ENCODE data around the gene ARSK. TPM values are rescaled to one million over a fixed set of nuclear protein-coding genes. Genes with fewer than 3 reads are reported as not detected.

ARSK gene
- total RNA-seq, 1 donor from 2014 or later = 5.9 TPM

- DNase-seq (ENCODE audit: low spot score) = no peak
Measured at GRCh38 chr5:95647886-95648860, 93.3 kb downstream of the ARSK start.

GRCh38 chr5:95649274-95649673, 94.4 kb downstream of the ARSK start:
- no peak for DNase-seq (ENCODE audit: low spot score)

GRCh38 chr5:95649842-95650620, 95.1 kb downstream of the ARSK start:
- no peak for DNase-seq (ENCODE audit: low spot score)

- no peak for DNase-seq (ENCODE audit: low spot score)
Measured at GRCh38 chr5:95652849-95653248, 97.9 kb downstream of the ARSK start.

- no peak for DNase-seq (ENCODE audit: low spot score)
Measured at GRCh38 chr5:95654196-95654595, 99.3 kb downstream of the ARSK start.

Other genes with a start within 250 kb of the ARSK start
- gene FAM81B, start 163.7 kb upstream of the ARSK start, total RNA-seq = not detected
- gene SKIC3, start 124 bp upstream of the ARSK start, total RNA-seq = 57.4 TPM
- not detected for gene GPR150, start 65.0 kb downstream of the ARSK start, total RNA-seq
- gene RFESD, start 91.7 kb downstream of the ARSK start, total RNA-seq = 1.3 TPM
- 0.20 TPM for gene SPATA9, start 127.9 kb downstream of the ARSK start, total RNA-seq
- gene RHOBTB3, start 176.2 kb downstream of the ARSK start, total RNA-seq = 38.6 TPM